ENCODE measurements around the gene LSG1. TPM values are rescaled to one million over a fixed set of nuclear protein-coding genes. Genes with fewer than 3 reads are reported as not detected.

The LSG1 gene
- total and polyA plus RNA-seq, 2 experiments from 2014 or later: 49.2 to 57.1 TPM

DNA sequence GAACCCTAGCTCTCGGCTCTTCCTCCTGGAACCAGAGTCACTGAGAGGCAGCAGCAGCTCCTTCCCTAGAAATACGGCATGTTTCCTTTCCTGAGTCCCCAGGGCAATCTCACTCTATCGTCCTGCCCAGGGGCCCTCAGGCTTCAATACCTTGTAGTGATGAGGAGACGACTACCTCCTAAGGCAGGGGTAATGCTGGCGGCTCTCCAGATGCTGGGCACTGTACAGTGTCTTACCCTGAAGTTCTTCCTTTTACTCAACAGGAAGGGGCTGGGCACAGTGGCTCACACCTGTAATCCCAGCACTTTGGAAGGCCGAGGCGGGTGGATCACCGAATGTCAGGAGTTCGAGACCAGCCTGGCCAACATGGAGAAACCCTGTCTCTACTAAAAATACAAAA is 52.2 kb downstream of the LSG1 start:
- no peak overlapping the region for H2AFZ ChIP-seq
- no peaks in the 10 kb centered on the region for H3F3A ChIP-seq (replicated peaks; ENCODE audit: low read depth)
- DNase-seq (ENCODE audit: low spot score) (no peak), ATAC-seq (no peak)
- H3K4me2 ChIP-seq: no peak overlapping the region
- H3K36me3 Mint-ChIP-seq (ENCODE audit: low read depth): peaks cover 7% of the 10 kb centered on the region; the same call in 2 of the 3 replicates
- H3K4me1 ChIP-seq (ENCODE audit: insufficient read depth): no peaks in the 10 kb centered on the region
- H3K36me3 ChIP-seq (ENCODE audit: insufficient read depth): no peaks in the 10 kb centered on the region
- H3K79me2 ChIP-seq (replicated peaks; ENCODE audit: insufficient read depth): no peaks in the 10 kb centered on the region
- no peaks in the 10 kb centered on the region for H3K27me3 Mint-ChIP-seq (ENCODE audit: insufficient read depth, low read depth, poor library complexity)
- TF ChIP-seq STAT1 (IDR thresholded peaks at IDR 0.05; ENCODE audit: unreplicated experiment) (no peak), CREB1 (CRISPR knock-in tag; IDR thresholded peaks at IDR 0.05; ENCODE audit: low read depth) (no peak), EZH2 (IDR thresholded peaks at IDR 0.05; ENCODE audit: low read depth, unreplicated experiment) (no peak), POLR2AphosphoS5 (IDR thresholded peaks at IDR 0.05; ENCODE audit: low read depth) (no peak), ETS1 (IDR thresholded peaks at IDR 0.05) (no peak), ZNF114 (CRISPR knock-in tag; IDR thresholded peaks at IDR 0.05) (no peak), EZH2phosphoT487 (IDR thresholded peaks at IDR 0.05; ENCODE audit: unreplicated experiment) (no peak), JUNB (IDR thresholded peaks at IDR 0.05; ENCODE audit: unreplicated experiment) (no peak), ZNF331 (CRISPR knock-in tag; IDR thresholded peaks at IDR 0.05; ENCODE audit: low read depth) (no peak), NANOG (IDR thresholded peaks at IDR 0.05; ENCODE audit: borderline replicate concordance) (no peak)
- TF ChIP-seq, protein P1, sequence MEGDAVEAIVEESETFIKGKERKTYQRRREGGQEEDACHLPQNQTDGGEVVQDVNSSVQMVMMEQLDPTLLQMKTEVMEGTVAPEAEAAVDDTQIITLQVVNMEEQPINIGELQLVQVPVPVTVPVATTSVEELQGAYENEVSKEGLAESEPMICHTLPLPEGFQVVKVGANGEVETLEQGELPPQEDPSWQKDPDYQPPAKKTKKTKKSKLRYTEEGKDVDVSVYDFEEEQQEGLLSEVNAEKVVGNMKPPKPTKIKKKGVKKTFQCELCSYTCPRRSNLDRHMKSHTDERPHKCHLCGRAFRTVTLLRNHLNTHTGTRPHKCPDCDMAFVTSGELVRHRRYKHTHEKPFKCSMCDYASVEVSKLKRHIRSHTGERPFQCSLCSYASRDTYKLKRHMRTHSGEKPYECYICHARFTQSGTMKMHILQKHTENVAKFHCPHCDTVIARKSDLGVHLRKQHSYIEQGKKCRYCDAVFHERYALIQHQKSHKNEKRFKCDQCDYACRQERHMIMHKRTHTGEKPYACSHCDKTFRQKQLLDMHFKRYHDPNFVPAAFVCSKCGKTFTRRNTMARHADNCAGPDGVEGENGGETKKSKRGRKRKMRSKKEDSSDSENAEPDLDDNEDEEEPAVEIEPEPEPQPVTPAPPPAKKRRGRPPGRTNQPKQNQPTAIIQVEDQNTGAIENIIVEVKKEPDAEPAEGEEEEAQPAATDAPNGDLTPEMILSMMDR (conservative IDR thresholded peaks at IDR 0.05; ENCODE audit: low read depth in 2 of 2): no peak
- TF ChIP-seq, protein P2, sequence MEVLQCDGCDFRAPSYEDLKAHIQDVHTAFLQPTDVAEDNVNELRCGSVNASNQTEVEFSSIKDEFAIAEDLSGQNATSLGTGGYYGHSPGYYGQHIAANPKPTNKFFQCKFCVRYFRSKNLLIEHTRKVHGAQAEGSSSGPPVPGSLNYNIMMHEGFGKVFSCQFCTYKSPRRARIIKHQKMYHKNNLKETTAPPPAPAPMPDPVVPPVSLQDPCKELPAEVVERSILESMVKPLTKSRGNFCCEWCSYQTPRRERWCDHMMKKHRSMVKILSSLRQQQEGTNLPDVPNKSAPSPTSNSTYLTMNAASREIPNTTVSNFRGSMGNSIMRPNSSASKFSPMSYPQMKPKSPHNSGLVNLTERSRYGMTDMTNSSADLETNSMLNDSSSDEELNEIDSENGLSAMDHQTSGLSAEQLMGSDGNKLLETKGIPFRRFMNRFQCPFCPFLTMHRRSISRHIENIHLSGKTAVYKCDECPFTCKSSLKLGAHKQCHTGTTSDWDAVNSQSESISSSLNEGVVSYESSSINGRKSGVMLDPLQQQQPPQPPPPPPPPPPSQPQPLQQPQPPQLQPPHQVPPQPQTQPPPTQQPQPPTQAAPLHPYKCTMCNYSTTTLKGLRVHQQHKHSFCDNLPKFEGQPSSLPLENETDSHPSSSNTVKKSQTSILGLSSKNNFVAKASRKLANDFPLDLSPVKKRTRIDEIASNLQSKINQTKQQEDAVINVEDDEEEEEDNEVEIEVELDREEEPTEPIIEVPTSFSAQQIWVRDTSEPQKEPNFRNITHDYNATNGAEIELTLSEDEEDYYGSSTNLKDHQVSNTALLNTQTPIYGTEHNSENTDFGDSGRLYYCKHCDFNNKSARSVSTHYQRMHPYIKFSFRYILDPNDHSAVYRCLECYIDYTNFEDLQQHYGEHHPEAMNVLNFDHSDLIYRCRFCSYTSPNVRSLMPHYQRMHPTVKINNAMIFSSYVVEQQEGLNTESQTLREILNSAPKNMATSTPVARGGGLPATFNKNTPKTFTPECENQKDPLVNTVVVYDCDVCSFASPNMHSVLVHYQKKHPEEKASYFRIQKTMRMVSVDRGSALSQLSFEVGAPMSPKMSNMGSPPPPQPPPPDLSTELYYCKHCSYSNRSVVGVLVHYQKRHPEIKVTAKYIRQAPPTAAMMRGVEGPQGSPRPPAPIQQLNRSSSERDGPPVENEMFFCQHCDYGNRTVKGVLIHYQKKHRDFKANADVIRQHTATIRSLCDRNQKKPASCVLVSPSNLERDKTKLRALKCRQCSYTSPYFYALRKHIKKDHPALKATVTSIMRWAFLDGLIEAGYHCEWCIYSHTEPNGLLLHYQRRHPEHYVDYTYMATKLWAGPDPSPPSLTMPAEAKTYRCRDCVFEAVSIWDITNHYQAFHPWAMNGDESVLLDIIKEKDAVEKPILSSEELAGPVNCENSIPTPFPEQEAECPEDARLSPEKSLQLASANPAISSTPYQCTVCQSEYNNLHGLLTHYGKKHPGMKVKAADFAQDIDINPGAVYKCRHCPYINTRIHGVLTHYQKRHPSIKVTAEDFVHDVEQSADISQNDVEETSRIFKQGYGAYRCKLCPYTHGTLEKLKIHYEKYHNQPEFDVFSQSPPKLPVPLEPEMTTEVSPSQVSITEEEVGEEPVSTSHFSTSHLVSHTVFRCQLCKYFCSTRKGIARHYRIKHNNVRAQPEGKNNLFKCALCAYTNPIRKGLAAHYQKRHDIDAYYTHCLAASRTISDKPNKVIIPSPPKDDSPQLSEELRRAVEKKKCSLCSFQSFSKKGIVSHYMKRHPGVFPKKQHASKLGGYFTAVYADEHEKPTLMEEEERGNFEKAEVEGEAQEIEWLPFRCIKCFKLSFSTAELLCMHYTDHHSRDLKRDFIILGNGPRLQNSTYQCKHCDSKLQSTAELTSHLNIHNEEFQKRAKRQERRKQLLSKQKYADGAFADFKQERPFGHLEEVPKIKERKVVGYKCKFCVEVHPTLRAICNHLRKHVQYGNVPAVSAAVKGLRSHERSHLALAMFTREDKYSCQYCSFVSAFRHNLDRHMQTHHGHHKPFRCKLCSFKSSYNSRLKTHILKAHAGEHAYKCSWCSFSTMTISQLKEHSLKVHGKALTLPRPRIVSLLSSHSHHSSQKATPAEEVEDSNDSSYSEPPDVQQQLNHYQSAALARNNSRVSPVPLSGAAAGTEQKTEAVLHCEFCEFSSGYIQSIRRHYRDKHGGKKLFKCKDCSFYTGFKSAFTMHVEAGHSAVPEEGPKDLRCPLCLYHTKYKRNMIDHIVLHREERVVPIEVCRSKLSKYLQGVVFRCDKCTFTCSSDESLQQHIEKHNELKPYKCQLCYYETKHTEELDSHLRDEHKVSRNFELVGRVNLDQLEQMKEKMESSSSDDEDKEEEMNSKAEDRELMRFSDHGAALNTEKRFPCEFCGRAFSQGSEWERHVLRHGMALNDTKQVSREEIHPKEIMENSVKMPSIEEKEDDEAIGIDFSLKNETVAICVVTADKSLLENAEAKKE (CRISPR knock-in tag; IDR thresholded peaks at IDR 0.05): no peak
- TF ChIP-seq, protein P3, sequence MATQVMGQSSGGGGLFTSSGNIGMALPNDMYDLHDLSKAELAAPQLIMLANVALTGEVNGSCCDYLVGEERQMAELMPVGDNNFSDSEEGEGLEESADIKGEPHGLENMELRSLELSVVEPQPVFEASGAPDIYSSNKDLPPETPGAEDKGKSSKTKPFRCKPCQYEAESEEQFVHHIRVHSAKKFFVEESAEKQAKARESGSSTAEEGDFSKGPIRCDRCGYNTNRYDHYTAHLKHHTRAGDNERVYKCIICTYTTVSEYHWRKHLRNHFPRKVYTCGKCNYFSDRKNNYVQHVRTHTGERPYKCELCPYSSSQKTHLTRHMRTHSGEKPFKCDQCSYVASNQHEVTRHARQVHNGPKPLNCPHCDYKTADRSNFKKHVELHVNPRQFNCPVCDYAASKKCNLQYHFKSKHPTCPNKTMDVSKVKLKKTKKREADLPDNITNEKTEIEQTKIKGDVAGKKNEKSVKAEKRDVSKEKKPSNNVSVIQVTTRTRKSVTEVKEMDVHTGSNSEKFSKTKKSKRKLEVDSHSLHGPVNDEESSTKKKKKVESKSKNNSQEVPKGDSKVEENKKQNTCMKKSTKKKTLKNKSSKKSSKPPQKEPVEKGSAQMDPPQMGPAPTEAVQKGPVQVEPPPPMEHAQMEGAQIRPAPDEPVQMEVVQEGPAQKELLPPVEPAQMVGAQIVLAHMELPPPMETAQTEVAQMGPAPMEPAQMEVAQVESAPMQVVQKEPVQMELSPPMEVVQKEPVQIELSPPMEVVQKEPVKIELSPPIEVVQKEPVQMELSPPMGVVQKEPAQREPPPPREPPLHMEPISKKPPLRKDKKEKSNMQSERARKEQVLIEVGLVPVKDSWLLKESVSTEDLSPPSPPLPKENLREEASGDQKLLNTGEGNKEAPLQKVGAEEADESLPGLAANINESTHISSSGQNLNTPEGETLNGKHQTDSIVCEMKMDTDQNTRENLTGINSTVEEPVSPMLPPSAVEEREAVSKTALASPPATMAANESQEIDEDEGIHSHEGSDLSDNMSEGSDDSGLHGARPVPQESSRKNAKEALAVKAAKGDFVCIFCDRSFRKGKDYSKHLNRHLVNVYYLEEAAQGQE (IDR thresholded peaks at IDR 0.05; ENCODE audit: unreplicated experiment): no peak
- peaks cover 6% of the 10 kb centered on the region; the same call in 2 of the 3 replicates for H3K4me1 Mint-ChIP-seq
- no peaks in the 10 kb centered on the region for H3K9me2 ChIP-seq (ENCODE audit: insufficient read depth)
- no peak overlapping the region for H3K4me3 Mint-ChIP-seq
- no peaks in the 10 kb centered on the region for H3K9me3 Mint-ChIP-seq
- no peaks in the 10 kb centered on the region; the same call in 1 of the 2 replicates for H4K20me1 ChIP-seq (replicated peaks; ENCODE audit: insufficient read depth)
- H3K27me3 ChIP-seq (ENCODE audit: insufficient read depth): no peaks in the 10 kb centered on the region
- no peak overlapping the region for H3K27ac ChIP-seq (ENCODE audit: low read depth)
- no peak overlapping the region; the same call in 1 of the 2 replicates for H3K27ac Mint-ChIP-seq
- H3K4me3 ChIP-seq: no peak overlapping the region
